Thoracic aorta (tissue), 2 donors: ENCODE data around the gene OR10G7. TPM values are rescaled to one million over a fixed set of nuclear protein-coding genes. Genes with fewer than 3 reads are reported as not detected.

Source experiments
- ATAC-seq: fragments of 150-250 bp; one replicate; pipeline ENCODE4 v1.8.0; 2017; ENCODE audit warnings: low read depth; ENCODE audit not compliant: insufficient number of reproducible peaks, low FRiP score
- DNase-seq: peaks from one replicate; pipeline ENCODE4 v3.0.0-alpha.2; 2020; ENCODE audit warnings: low spot score
- H3K27ac ChIP-seq, 2 donors: fragments of 200-600 bp; sonication (generic); 1 replicate in 1 of 2; 2 replicates in 1 of 2; pipeline ENCODE4 v1.5.1; 2016; ENCODE audit warnings: mild to moderate bottlenecking in 2 of 2, moderate library complexity in 2 of 2
- H3K27me3 ChIP-seq: fragments of 200-600 bp; sonication (generic); replicated peaks from 2 replicates; pipeline ENCODE4 v1.6.0; 2016; ENCODE audit warnings: mild to moderate bottlenecking; ENCODE audit not compliant: insufficient read depth
- H3K36me3 ChIP-seq: fragments of 200-600 bp; sonication (generic); one replicate; pipeline ENCODE4 v1.5.1; 2016
- H3K4me1 ChIP-seq, 2 donors: fragments of 200-600 bp; sonication (generic); 1 replicate in 1 of 2; 2 replicates in 1 of 2; pipeline versions ENCODE4 v1.5.1 to v1.6.0; 2016; ENCODE audit warnings: low read depth in 2 of 2, mild to moderate bottlenecking in 1 of 2; ENCODE audit not compliant: control insufficient read depth in 1 of 2
- H3K4me3 ChIP-seq: fragments of 200-600 bp; sonication (generic); 2 replicates; pipeline ENCODE4 v1.5.1; 2016; ENCODE audit warnings: mild to moderate bottlenecking
- H3K9me3 ChIP-seq: fragments of 200-600 bp; sonication (generic); 2 replicates; pipeline ENCODE4 v1.5.1; 2016
- total RNA-seq, 2 donors: library from RNA; depleted of rRNA; stranded (reverse); fragments of >200 nt; gene quantifications; one replicate each; pipeline versions ENCODE4 v1.1.0 to v1.2.3, GENCODE V29; 2016
- TF ChIP-seq, protein P1 (sequence below): fragments of 200-600 bp; sonication (generic); IDR thresholded peaks from one replicate; pipeline ENCODE4 v1.5.1; 2019; ENCODE audit warnings: antibody characterized with exemption

OR10G7 gene, protein sequence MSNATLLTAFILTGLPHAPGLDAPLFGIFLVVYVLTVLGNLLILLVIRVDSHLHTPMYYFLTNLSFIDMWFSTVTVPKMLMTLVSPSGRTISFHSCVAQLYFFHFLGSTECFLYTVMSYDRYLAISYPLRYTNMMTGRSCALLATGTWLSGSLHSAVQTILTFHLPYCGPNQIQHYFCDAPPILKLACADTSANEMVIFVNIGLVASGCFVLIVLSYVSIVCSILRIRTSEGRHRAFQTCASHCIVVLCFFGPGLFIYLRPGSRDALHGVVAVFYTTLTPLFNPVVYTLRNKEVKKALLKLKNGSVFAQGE
- total RNA-seq, result not detected

DNA sequence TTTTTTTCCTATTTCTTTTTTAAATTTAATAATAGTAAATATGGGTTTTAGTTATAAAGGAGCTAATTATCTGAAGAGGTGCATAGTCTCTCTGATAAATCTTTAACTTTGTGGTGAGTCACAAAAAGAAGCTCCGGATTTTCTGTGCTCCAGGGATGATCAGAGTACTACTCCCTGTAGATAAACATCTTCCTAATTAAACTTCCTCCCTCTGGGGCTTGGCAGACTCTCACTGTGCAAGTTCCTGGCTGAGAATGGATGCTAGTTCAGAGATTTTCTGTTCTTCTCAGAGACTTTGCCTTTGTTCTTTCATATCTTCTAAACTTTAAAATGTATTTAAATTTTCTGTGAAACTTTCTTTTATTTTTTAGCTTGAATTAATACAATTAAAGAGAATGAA lies at the start of gene OR10G7:
OR10G7 (minus strand) TSS at position 72 of the 400 bp plus-strand sequence. CDS start 2,324 bp downstream, outside the sequence.
- Histone ChIP-seq H3K4me3 (no peak within 1 kb of the TSS), H3K9me3 (no peaks in the 10 kb centered on the region), H3K27me3 (no peaks in the 10 kb centered on the region), H3K36me3 (no peaks in the 10 kb centered on the region), H3K27ac (no peak within 1 kb of the TSS), H3K4me1 (no peaks in the 10 kb centered on the region)
- TF ChIP-seq, protein P1, sequence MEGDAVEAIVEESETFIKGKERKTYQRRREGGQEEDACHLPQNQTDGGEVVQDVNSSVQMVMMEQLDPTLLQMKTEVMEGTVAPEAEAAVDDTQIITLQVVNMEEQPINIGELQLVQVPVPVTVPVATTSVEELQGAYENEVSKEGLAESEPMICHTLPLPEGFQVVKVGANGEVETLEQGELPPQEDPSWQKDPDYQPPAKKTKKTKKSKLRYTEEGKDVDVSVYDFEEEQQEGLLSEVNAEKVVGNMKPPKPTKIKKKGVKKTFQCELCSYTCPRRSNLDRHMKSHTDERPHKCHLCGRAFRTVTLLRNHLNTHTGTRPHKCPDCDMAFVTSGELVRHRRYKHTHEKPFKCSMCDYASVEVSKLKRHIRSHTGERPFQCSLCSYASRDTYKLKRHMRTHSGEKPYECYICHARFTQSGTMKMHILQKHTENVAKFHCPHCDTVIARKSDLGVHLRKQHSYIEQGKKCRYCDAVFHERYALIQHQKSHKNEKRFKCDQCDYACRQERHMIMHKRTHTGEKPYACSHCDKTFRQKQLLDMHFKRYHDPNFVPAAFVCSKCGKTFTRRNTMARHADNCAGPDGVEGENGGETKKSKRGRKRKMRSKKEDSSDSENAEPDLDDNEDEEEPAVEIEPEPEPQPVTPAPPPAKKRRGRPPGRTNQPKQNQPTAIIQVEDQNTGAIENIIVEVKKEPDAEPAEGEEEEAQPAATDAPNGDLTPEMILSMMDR, result no peak
- ATAC-seq (no peak), DNase-seq (no peak)

DNA sequence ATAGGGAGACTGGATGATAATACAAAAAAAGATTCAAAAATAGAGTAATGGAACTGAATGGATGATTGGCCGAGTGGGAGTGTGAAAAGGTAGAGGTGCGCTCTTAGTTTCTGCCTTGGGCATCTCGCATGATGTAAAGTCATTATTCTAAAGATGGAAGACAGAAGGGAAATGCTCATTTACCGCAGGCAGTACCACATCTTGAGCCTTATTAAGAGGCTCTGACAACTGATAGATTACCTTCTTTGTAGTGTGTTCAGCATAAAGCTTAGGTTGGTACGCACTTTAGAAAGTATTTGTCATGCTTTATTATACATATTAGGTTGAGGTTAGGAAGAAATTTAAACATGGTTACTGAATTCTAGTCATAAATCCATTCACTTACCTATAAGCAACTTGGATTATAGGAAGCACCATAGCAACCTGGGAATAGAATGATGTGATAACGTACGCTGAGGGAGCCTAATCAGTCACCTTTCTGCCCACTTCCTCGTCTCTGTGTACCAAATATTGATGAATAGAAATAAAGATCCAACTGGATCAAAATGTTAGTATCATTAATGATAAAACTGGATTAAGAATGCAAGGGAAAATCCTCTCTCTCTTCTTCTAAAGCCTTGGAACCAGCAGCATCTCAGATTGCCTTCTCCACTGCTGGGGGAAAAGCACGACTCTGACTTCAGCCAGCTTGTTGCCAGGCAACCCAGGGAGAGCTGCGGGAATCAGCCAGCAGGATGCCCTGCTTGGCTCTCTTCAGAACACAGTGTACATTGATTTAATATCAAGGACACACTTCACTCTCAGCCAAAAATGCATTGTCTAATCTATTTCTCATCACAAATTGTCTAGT lies 45.1 kb upstream of the OR10G7 start:
- H3K27ac ChIP-seq, result no peak overlapping the region
- H3K4me1 ChIP-seq, result no peaks in the 10 kb centered on the region
- DNase-seq (no peak), ATAC-seq (no peak)
- no peaks in the 10 kb centered on the region for H3K36me3 ChIP-seq
- no peak overlapping the region for H3K4me3 ChIP-seq
- TF ChIP-seq, protein P1, result no peak
- no peaks in the 10 kb centered on the region for H3K27me3 ChIP-seq
- no peaks in the 10 kb centered on the region for H3K9me3 ChIP-seq

DNA sequence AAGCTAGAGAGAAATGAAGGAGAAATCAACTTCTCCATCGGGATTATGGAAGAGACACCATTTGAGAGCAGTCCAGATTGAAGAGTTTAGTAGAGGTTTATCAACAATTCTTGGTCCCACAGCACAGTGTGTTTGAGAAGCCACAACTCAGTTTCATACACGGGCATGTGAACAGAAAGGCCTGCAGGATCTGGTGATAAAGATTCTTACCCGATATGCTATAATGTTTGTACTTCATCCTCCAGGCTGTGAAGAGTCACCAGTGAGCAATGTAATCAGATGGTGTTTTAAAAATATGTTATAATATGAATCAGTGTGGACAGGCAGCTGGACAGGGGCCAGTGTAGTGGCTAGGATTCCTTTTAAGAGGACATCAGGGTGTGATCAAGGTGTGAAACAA lies 44.5 kb upstream of the OR10G7 start:
- ATAC-seq, result no peak

DNA sequence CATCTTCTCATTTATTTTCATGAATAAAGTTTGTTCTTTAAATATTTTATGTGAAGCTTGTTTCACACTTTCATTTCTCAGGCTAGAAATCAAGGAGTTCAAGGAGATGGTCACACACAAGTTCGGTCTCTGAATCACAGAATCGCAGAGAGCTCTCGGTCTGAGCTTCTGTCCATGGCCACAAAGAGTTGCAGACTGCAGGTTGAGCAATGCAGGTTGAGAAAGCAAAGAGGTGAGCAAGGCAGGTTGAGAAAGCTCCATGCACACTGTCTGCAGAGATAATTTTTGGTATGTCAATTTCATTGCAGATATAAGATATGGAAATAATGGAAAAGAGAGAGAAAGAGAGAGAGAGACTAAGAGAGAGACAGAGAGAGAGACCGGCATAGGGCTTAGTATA lies 41.2 kb upstream of the OR10G7 start:
- no peak for ATAC-seq
- Histone ChIP-seq H3K4me1 (no peaks in the 10 kb centered on the region), H3K4me3 (no peak overlapping the region), H3K27me3 (no peaks in the 10 kb centered on the region), H3K9me3 (no peaks in the 10 kb centered on the region), H3K27ac (no peak overlapping the region), H3K36me3 (no peaks in the 10 kb centered on the region)
- TF ChIP-seq, protein P1, result no peak
- DNase-seq, result no peak

More for the DNA sequence above, 44.5 kb upstream of the OR10G7 start:
- Histone ChIP-seq H3K27me3 (no peaks in the 10 kb centered on the region), H3K9me3 (no peaks in the 10 kb centered on the region), H3K4me3 (no peak overlapping the region), H3K36me3 (no peaks in the 10 kb centered on the region), H3K27ac (no peak overlapping the region), H3K4me1 (no peaks in the 10 kb centered on the region)
- no peak for DNase-seq
- TF ChIP-seq, protein P1, result no peak

DNA sequence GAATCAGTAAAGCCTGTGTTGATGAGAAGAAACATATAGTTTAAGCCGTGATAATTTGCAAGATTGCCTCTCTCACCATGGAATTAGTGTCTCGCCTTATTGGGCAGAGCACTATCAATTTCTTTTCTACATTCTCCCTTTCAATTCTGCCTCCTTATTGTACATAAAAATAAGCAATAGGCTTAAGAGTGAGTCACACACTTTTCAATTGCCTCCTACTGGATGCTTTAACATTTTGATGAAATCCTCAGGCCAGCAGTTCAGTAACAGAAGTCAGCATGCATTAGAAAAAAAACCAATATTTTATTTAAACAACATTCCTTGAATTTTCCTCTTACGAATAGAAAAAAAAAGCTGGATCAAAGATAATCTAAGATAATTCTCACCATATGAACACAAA lies 40.4 kb upstream of the OR10G7 start:
- Histone ChIP-seq H3K9me3 (no peaks in the 10 kb centered on the region), H3K4me3 (no peak overlapping the region), H3K36me3 (no peaks in the 10 kb centered on the region), H3K27ac (no peak overlapping the region), H3K4me1 (no peaks in the 10 kb centered on the region), H3K27me3 (no peaks in the 10 kb centered on the region)
- DNase-seq (no peak), ATAC-seq (no peak)
- TF ChIP-seq, protein P1, result no peak
